Osteoblast (primary cell): Measurements from ENCODE around the gene UQCC3. TPM values are rescaled to one million over a fixed set of nuclear protein-coding genes. Genes with fewer than 3 reads are reported as not detected.

Source experiments
- DNase-seq: peaks from one replicate; pipeline ENCODE4 v3.0.0; 2011; ENCODE audit warnings: low spot score, mixed read lengths; ENCODE audit not compliant: insufficient read length; ENCODE audit errors: missing footprints
- H2AFZ ChIP-seq: 2 replicates; pipeline ENCODE4 v1.6.0; 2011; ENCODE audit warnings: mild to moderate bottlenecking, low read length
- H3K27ac ChIP-seq: 2 replicates; pipeline ENCODE4 v1.5.1; 2011; ENCODE audit warnings: mild to moderate bottlenecking, low read depth, low read length, moderate library complexity
- H3K27me3 ChIP-seq: 2 replicates; pipeline ENCODE4 v1.6.0; 2012; ENCODE audit warnings: mild to moderate bottlenecking, control low read depth, inconsistent platforms, low read length, moderate library complexity; ENCODE audit not compliant: insufficient read depth
- H3K36me3 ChIP-seq: 2 replicates; pipeline ENCODE4 v1.5.1; 2011; ENCODE audit warnings: mild to moderate bottlenecking, low read length, control low read depth, moderate library complexity; ENCODE audit not compliant: insufficient read depth
- H3K4me1 ChIP-seq: 2 replicates; pipeline ENCODE4 v1.5.1; 2011; ENCODE audit warnings: mild to moderate bottlenecking, low read length, control low read depth, moderate library complexity; ENCODE audit not compliant: insufficient read depth
- H3K4me2 ChIP-seq: 2 replicates; pipeline ENCODE4 v1.6.0; 2011; ENCODE audit warnings: mild to moderate bottlenecking, low read length; ENCODE audit not compliant: insufficient read depth
- H3K4me3 ChIP-seq: fragments of 200-600 bp; sonication (generic); 3 replicates; pipeline ENCODE4 v1.5.1; 2012; ENCODE audit warnings: mild to moderate bottlenecking, low read length, inconsistent platforms; ENCODE audit not compliant: insufficient read depth
- H3K79me2 ChIP-seq: 2 replicates; pipeline ENCODE4 v1.6.0; 2012; ENCODE audit warnings: mild to moderate bottlenecking, low read length, control low read depth, inconsistent platforms; ENCODE audit not compliant: insufficient read depth
- H3K9me3 ChIP-seq: 2 replicates; pipeline ENCODE4 v1.5.1; 2011; ENCODE audit warnings: low read depth, low read length, control low read depth
- H4K20me1 ChIP-seq: 2 replicates; pipeline ENCODE4 v1.6.0; 2012; ENCODE audit warnings: mild to moderate bottlenecking, low read length, control low read depth; ENCODE audit not compliant: insufficient read depth
- CTCF ChIP-seq: IDR thresholded peaks from 2 replicates; pipeline ENCODE4 v1.5.1; 2011; ENCODE audit warnings: mild to moderate bottlenecking, low read depth, low read length, moderate library complexity; ENCODE audit errors: extremely low read depth
- total RNA-seq: library from RNA; depleted of rRNA; stranded (reverse); fragments of >200 nt; gene quantifications from 2 replicates; pipeline ENCODE4 v1.2.3, GENCODE V29; 2012

UQCC3 gene
- total RNA-seq, 1 donor: 5.8 TPM

GRCh38 chr11:62644220-62644619, 27.3 kb upstream of the UQCC3 start:
- Histone ChIP-seq H2AFZ (no peak overlapping the region), H3K79me2 (peaks cover 65% of the 10 kb centered on the region)

DNA sequence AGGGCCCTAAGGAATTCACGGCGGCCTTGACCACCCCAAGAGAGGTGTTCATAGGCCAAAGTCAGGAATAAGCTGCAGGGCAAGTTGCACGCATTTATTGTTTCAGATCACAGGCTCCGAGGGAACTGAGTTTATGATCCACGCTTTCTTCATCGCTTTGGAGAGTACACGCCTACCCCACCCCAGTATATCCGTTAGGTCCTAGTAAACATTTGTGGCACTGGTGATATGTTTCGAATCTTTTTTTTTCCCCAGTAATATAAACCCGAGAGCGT, 25.9 kb upstream of the UQCC3 start:
- Histone ChIP-seq H3K9me3 (no peaks in the 10 kb centered on the region), H3K79me2 (peaks cover 66% of the 10 kb centered on the region), H3K36me3 (peaks cover 37% of the 10 kb centered on the region)

More at GRCh38 chr11:62644220-62644619, 27.3 kb upstream of the UQCC3 start:
- no peak overlapping the region for H3K4me3 ChIP-seq
- peaks cover 10% of the 10 kb centered on the region for H3K4me1 ChIP-seq
- no peak for TF ChIP-seq CTCF
- H3K9me3 ChIP-seq: no peaks in the 10 kb centered on the region
- H3K27ac ChIP-seq: no peak overlapping the region
- no peaks in the 10 kb centered on the region for H3K27me3 ChIP-seq
- DNase-seq: no peak
- H4K20me1 ChIP-seq: peaks cover 24% of the 10 kb centered on the region
- peaks cover 35% of the 10 kb centered on the region for H3K36me3 ChIP-seq
- H3K4me2 ChIP-seq: no peak overlapping the region

DNA sequence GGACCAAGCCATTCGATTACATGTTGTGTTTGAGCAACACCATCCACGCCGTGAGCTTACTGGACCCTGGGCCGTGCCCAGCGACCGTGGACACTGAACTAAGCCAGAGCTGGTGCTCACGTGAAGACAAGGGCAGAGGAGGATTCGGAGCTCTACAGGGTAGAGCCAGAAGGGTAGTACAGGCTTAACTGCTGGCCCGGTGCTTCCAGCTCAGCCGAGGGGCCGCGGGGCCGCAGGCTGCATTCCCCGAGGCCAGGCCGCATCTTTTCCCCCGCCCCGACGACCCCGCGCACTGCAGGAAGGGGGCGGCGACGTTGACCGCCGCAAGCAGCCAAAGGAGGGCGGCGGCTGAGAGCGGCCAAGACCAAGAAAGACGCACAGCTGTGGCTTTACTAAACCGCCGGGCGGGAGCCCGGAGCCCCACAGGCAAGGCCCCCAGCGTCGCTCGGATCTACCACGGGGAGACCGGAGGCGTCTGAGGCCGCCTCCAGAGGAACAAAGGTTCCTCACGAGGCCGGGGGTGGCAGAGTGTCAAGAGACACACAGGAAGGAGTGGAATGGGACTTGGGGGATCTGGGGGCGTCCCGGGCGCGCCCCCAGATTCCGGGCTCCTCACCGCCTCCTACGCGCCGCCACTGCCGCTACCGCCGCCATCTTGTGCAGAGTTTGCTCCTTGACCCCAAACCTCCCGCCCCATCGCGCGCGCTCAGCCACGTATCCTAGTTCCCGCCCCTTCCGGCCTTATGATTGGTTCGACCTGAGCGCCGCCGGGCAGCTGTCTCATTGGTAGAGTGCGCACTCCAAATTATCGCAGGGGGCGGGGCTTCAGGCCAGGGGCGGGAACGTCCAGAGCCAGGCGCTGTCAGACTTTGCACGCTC, 25.3 kb upstream of the UQCC3 start, which contains the start of gene GANAB:
GANAB (minus strand) TSS at position 668 of the 879 bp plus-strand sequence; CDS start at position 654, 14 bp downstream.
- Histone ChIP-seq H3K27me3 (no peaks in the 10 kb centered on the region), H3K79me2 (peaks cover 66% of the 10 kb centered on the region), H3K4me1 (peaks cover 10% of the 10 kb centered on the region), H3K4me3 (peak within 1 kb of the TSS; percentile 99), H3K4me2 (peak within 1 kb of the TSS; percentile 98), H3K27ac (peak within 1 kb of the TSS; percentile 90), H3K9me3 (no peaks in the 10 kb centered on the region), H3K36me3 (peaks cover 37% of the 10 kb centered on the region), H2AFZ (peak within 1 kb of the TSS; percentile 90), H4K20me1 (peaks cover 21% of the 10 kb centered on the region)
- no peak for TF ChIP-seq CTCF
- DNase-seq: peak; percentile 100

More for the DNA sequence above, 25.9 kb upstream of the UQCC3 start:
- Histone ChIP-seq H4K20me1 (peaks cover 21% of the 10 kb centered on the region), H3K27me3 (no peaks in the 10 kb centered on the region), H3K27ac (peak overlapping the region; percentile 90), H3K4me2 (peak overlapping the region; percentile 98), H2AFZ (peak overlapping the region; percentile 90), H3K4me3 (peak overlapping the region; percentile 99), H3K4me1 (peaks cover 10% of the 10 kb centered on the region)
- TF ChIP-seq CTCF: no peak
- DNase-seq: peak; percentile 31
